ENCODE data around the gene ARGLU1. TPM values are rescaled to one million over a fixed set of nuclear protein-coding genes. Genes with fewer than 3 reads are reported as not detected.
A peak's percentile ranks its signal among the peaks of the same experiment; 100 is the strongest.

Gene ARGLU1
- total RNA-seq, 2 donors from 2014 or later = 58.7 to 60.0 TPM

DNA sequence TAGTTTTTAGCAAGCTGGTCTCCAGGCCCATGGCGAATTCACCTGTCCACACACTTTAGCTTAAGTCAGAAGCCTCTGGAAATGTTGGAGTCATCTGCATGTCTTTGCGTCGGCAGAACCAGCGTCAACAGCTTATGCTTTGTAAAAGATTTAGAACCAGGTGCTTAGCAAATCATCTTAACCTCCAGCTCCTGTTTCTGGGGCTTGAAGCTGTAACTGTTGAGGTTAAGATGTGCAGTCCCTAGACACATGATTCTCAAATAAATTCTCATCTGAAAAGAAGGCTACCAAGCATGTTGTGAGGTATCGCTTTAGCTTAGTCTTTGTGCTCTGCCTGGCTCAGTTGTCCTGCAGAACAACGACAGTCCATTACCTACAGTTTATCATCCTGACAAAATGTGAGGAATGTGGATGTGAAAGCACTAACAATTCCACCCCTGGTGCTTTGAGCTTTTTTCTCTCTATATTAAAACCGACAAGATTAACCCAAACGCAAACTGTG lies 36.9 kb downstream of the ARGLU1 start:
- intact Hi-C loops (cut with DNase I) = loop anchor here (5.0 to 10.0 kb wide), 3 partner anchors 386 to 1756 kb away; no protein-coding TSS in a partner anchor
- H3K4me1 ChIP-seq = no peaks in the 10 kb centered on the region
- DNase-seq = no peak
- H3K9ac ChIP-seq (ENCODE audit: low read depth in 2 of 2, low read length in 2 of 2) = peak overlapping the region; percentile 28 to 81
- H3K4me3 ChIP-seq = peak overlapping the region; percentile 0
- no peaks in the 10 kb centered on the region for H3K27me3 ChIP-seq
- H3K27ac ChIP-seq = no peak overlapping the region
- TF ChIP-seq, protein P1, sequence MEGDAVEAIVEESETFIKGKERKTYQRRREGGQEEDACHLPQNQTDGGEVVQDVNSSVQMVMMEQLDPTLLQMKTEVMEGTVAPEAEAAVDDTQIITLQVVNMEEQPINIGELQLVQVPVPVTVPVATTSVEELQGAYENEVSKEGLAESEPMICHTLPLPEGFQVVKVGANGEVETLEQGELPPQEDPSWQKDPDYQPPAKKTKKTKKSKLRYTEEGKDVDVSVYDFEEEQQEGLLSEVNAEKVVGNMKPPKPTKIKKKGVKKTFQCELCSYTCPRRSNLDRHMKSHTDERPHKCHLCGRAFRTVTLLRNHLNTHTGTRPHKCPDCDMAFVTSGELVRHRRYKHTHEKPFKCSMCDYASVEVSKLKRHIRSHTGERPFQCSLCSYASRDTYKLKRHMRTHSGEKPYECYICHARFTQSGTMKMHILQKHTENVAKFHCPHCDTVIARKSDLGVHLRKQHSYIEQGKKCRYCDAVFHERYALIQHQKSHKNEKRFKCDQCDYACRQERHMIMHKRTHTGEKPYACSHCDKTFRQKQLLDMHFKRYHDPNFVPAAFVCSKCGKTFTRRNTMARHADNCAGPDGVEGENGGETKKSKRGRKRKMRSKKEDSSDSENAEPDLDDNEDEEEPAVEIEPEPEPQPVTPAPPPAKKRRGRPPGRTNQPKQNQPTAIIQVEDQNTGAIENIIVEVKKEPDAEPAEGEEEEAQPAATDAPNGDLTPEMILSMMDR (IDR thresholded peaks at IDR 0.05) = no peak
- H3K9me3 ChIP-seq = no peaks in the 10 kb centered on the region
- H3K36me3 ChIP-seq = no peaks in the 10 kb centered on the region

DNA sequence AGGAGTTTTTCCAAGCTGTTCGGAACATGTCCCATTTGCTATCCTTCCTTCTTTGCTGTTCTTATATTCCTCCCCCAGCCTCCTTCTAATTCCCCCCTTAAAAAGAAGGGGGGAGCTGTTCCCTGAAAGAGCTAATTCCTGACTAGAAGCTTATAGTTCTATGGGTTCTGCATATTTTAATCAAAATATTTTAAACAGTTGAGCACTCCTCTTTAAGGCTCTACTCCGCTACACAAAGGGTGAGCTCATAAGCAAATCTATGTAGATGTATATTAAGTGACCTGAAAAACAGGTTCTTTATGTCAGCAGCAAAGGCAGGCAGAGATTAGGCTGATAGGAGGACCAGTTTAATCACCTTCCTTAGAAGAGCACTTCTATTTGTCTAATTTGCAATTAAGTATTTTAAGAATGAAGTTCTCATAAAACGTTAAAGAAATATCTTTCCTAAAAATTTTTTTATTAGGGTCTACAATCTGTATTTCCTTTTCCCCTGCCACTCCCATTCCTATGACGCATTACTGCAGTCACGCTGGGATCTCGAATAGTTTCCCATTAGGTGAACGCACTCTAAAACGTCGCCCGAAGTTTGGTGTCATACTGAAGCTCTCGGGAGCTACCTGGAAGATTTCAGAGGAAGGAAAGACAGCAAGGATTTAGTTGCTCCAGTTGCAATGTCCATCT lies 37.6 kb downstream of the ARGLU1 start:
- peak overlapping the region in 1 of 2 donors; percentile 81 for H3K9ac ChIP-seq (ENCODE audit: low read depth in 2 of 2, low read length in 2 of 2)
- H3K9me3 ChIP-seq = no peaks in the 10 kb centered on the region
- no peaks in the 10 kb centered on the region for H3K4me1 ChIP-seq
- no peak overlapping the region for H3K4me3 ChIP-seq
- no peak overlapping the region for H3K27ac ChIP-seq
- H3K27me3 ChIP-seq = no peaks in the 10 kb centered on the region
- DNase-seq = peak; percentile 34
- intact Hi-C loops (cut with DNase I) = loop anchor here (5.0 to 10.0 kb wide), 3 partner anchors 386 to 1756 kb away; no protein-coding TSS in a partner anchor
- TF ChIP-seq, protein P1 (IDR thresholded peaks at IDR 0.05) = no peak
- H3K36me3 ChIP-seq = no peaks in the 10 kb centered on the region

DNA sequence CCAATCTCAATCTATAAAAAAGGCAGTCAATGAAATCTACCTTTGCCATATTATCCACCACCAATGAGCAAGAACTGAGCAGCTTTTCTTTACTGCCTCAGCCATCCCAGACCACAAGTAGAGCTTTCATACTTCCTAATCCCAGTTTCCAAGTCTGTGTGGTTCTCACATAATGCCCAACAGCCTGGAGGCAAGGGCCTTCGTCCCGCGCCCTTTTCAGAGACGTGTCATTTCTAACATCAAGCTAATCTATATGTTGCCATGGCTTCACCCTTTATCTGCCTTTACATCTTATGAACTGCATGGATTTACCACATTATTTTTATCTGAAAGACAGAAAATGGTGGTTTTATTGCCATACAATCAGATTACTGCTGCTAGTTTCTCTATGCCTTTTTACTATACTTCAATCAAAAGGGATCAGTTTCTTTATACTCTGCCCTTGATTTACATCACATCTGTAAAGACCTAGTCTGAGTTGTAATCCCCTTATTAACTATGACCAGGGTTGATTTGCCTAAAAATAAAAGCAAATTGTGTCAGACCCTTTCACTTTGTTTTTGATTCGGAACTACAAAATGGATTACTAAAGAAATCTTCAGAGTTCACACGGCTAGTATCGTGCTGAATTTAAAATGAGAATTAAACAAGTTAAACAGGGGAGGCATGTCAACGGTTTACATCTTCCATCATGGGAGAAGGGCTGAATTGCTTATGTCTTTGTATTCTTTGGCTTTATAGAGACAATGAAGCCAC lies 38.3 kb downstream of the ARGLU1 start:
- no peaks in the 10 kb centered on the region for H3K4me1 ChIP-seq
- no peaks in the 10 kb centered on the region for H3K36me3 ChIP-seq
- intact Hi-C loops (cut with DNase I) = loop anchor here (5.0 to 10.0 kb wide), 3 partner anchors 385 to 1755 kb away; no protein-coding TSS in a partner anchor
- H3K9me3 ChIP-seq = no peaks in the 10 kb centered on the region
- TF ChIP-seq, protein P1 (IDR thresholded peaks at IDR 0.05) = no peak
- H3K9ac ChIP-seq (ENCODE audit: low read depth in 2 of 2, low read length in 2 of 2) = peak overlapping the region in 1 of 2 donors; percentile 81
- H3K27ac ChIP-seq = no peak overlapping the region
- DNase-seq = no peak
- no peak overlapping the region for H3K4me3 ChIP-seq
- no peaks in the 10 kb centered on the region for H3K27me3 ChIP-seq

DNA sequence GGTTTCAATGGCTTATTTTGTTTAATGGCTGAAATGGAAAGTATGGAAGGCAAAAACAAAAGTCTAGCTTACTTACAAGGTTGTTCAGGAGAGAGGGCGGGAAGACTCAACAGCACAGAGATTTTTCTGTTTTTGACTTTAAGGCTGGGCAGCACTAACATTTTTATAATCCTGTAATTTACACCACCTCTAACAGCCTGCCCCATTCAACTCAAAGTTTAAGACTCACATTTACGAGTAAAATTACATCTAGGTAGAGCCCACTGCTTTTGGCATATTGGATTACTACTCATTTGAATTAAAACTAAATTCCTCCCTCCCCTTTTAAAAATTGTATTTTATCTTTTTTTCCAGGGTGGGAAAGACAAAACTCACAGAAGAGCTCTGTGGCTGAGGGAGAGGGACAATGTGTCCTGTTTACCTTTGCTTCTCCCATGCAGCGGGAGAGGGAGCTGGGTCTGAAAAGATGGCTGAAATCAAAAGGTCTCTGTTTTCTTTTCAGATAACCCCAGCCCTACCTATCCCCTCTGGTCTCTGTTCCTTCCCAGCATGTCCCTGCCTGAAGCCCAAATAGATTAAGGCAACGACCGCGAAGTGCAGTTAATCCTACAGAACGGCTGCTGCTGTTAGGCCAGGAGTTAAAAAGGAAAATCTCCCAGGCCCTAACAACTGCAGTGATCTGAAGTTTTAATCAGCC lies 39.1 kb downstream of the ARGLU1 start:
- no peaks in the 10 kb centered on the region for H3K4me1 ChIP-seq
- no peak overlapping the region for H3K27ac ChIP-seq
- no peaks in the 10 kb centered on the region for H3K9me3 ChIP-seq
- H3K4me3 ChIP-seq = no peak overlapping the region
- TF ChIP-seq, protein P1 (IDR thresholded peaks at IDR 0.05) = no peak
- DNase-seq = no peak
- H3K36me3 ChIP-seq = no peaks in the 10 kb centered on the region
- intact Hi-C loops (cut with DNase I) = no loop called here
- no peaks in the 10 kb centered on the region for H3K27me3 ChIP-seq
- H3K9ac ChIP-seq (ENCODE audit: low read depth in 2 of 2, low read length in 2 of 2) = peak overlapping the region in 1 of 2 donors; percentile 81

DNA sequence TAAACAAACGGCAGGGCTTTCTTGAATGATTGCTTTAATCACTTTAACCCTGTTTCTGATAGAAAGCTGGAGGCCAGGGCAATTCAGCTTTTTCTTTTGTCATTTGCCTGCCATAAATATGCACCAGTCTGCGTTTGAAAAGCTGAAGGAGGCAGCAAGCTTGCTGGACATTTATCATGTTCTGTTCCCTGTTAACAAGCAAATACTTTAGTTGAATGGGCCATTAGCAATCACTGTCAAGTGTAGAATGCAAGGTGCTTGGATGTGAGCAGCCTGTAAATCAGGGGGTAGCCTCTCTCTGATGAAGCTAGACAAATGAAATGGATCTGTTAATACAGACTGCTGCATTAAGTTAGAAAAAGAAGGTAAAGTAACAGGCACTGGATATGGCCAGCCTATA lies 40.1 kb downstream of the ARGLU1 start:
- no peak overlapping the region for H3K4me3 ChIP-seq

More for the DNA sequence above, 40.1 kb downstream of the ARGLU1 start:
- DNase-seq = no peak
- H3K9me3 ChIP-seq = no peaks in the 10 kb centered on the region
- no peaks in the 10 kb centered on the region for H3K36me3 ChIP-seq
- no peaks in the 10 kb centered on the region for H3K4me1 ChIP-seq
- H3K9ac ChIP-seq (ENCODE audit: low read depth in 2 of 2, low read length in 2 of 2) = no peak overlapping the region
- TF ChIP-seq, protein P1 (IDR thresholded peaks at IDR 0.05) = no peak
- no peak overlapping the region for H3K27ac ChIP-seq
- intact Hi-C loops (cut with DNase I) = no loop called here
- no peaks in the 10 kb centered on the region for H3K27me3 ChIP-seq
